IMR-90 (cell line): ENCODE results near the gene NDUFB2. TPM values are rescaled to one million over a fixed set of nuclear protein-coding genes. Genes with fewer than 3 reads are reported as not detected.

Source experiments
- ATAC-seq: fragments of 200-7000 bp; cut with Tn5 transposase; 2 replicates; pipeline ENCODE4 v1.9.1; 2020; ENCODE audit warnings: low read depth, mild to moderate bottlenecking, moderate library complexity
- BruUV-seq: library from RNA; stranded (reverse); fragments of 400-500 nt; replicated peaks from 2 replicates; lab custom pipeline; 2021; lab: Mats Ljungman, UMichigan
- CTCF ChIA-PET: fragments of 300-600 bp; formaldehyde crosslinking; extraction: SDS; loops from one replicate; lab custom pipeline; 2021; ENCODE audit warnings: antibody characterized with exemption; lab: Yijun Ruan, JAX
- POLR2A ChIA-PET: fragments of 300-600 bp; sonication (Branson Sonifier 250); formaldehyde crosslinking; loops from one replicate; lab custom pipeline; 2022; ENCODE audit warnings: antibody characterized with exemption; ENCODE audit not compliant: unreplicated experiment; lab: Charles Lee
- DNase-seq: peaks from one replicate; pipeline ENCODE4 v3.0.0; 2013
- H2AFZ ChIP-seq: replicated peaks from 2 replicates; pipeline ENCODE3; 2013; ENCODE audit warnings: low read length, mild to moderate bottlenecking; ENCODE audit not compliant: poor library complexity
- H2AK5ac ChIP-seq: 2 replicates; pipeline ENCODE4 v1.6.1; 2013; ENCODE audit warnings: low read depth, low read length, inconsistent platforms
- H2AK9ac ChIP-seq: replicated peaks from 2 replicates; pipeline ENCODE3; 2013; ENCODE audit warnings: mild to moderate bottlenecking, low read depth, low read length, moderate library complexity; ENCODE audit not compliant: poor library complexity
- H2BK120ac ChIP-seq: 2 replicates; pipeline ENCODE4 v1.6.1; 2013; ENCODE audit warnings: low read depth, low read length, inconsistent platforms
- H2BK15ac ChIP-seq: 3 replicates; pipeline ENCODE4 v1.6.1; 2013; ENCODE audit warnings: low read depth, low read length, inconsistent platforms
- H2BK20ac ChIP-seq: 2 replicates; pipeline ENCODE4 v1.6.1; 2013; ENCODE audit warnings: low read depth, mild to moderate bottlenecking, inconsistent platforms, low read length, moderate library complexity
- H2BK5ac ChIP-seq: 2 replicates; pipeline ENCODE4 v1.6.1; 2013; ENCODE audit warnings: mild to moderate bottlenecking, low read depth, low read length, inconsistent platforms; ENCODE audit not compliant: poor library complexity, severe bottlenecking
- H3K14ac ChIP-seq: replicated peaks from 2 replicates; pipeline ENCODE4 v1.6.1; 2013; ENCODE audit warnings: low read depth, low read length, inconsistent platforms
- H3K18ac ChIP-seq: 2 replicates; pipeline ENCODE4 v1.6.1; 2013; ENCODE audit warnings: low read depth, low read length, control low read depth
- H3K23ac ChIP-seq: 2 replicates; pipeline ENCODE4 v1.6.1; 2013; ENCODE audit warnings: low read depth, low read length, inconsistent platforms
- H3K27ac ChIP-seq: 2 replicates; pipeline ENCODE4 v1.5.1; 2013; ENCODE audit warnings: mild to moderate bottlenecking, control low read depth, low read length; ENCODE audit not compliant: insufficient read depth
- H3K27me3 ChIP-seq: 2 replicates; pipeline ENCODE4 v1.6.1; 2013; ENCODE audit warnings: low read length; ENCODE audit not compliant: control insufficient read depth, insufficient read depth
- H3K36me3 ChIP-seq: 2 replicates; pipeline ENCODE4 v1.6.1; 2013; ENCODE audit warnings: low read length, mixed read lengths; ENCODE audit not compliant: control insufficient read depth, insufficient read depth
- H3K4ac ChIP-seq: 2 replicates; pipeline ENCODE4 v1.6.1; 2013; ENCODE audit warnings: low read depth, low read length, inconsistent platforms
- H3K4me1 ChIP-seq: 2 replicates; pipeline ENCODE4 v1.6.1; 2013; ENCODE audit warnings: low read length, mixed read lengths; ENCODE audit not compliant: control insufficient read depth, insufficient read depth
- H3K4me2 ChIP-seq: 2 replicates; pipeline ENCODE4 v1.6.1; 2013; ENCODE audit warnings: low read depth, mild to moderate bottlenecking, control low read depth, low read length, moderate library complexity
- H3K4me3 ChIP-seq: 2 replicates; pipeline ENCODE4 v1.5.1; 2013; ENCODE audit warnings: low read depth, mild to moderate bottlenecking, control low read depth, low read length, moderate library complexity; ENCODE audit not compliant: insufficient read depth
- H3K56ac ChIP-seq: 2 replicates; pipeline ENCODE4 v1.6.1; 2013; ENCODE audit warnings: low read length, inconsistent platforms; ENCODE audit not compliant: insufficient read depth; ENCODE audit errors: extremely low read depth
- H3K79me1 ChIP-seq, 2 experiments: 2 replicates each; pipeline ENCODE4 v1.6.1; 2013; ENCODE audit warnings: low read length in 2 of 2, inconsistent platforms in 1 of 2, low read depth in 1 of 2
- H3K9ac ChIP-seq: 2 replicates; pipeline ENCODE4 v1.6.1; 2013; ENCODE audit warnings: low read depth, low read length, control low read depth
- H3K9me1 ChIP-seq: 2 replicates; pipeline ENCODE4 v1.6.1; 2013; ENCODE audit warnings: low read length, inconsistent platforms; ENCODE audit not compliant: insufficient read depth
- H3K9me3 ChIP-seq: 2 replicates; pipeline ENCODE4 v1.6.1; 2013; ENCODE audit warnings: low read length; ENCODE audit not compliant: control insufficient read depth, insufficient read depth
- H4K20me1 ChIP-seq: 2 replicates; pipeline ENCODE4 v1.6.1; 2013; ENCODE audit warnings: low read length, inconsistent platforms; ENCODE audit not compliant: insufficient read depth
- H4K5ac ChIP-seq: 2 replicates; pipeline ENCODE4 v1.6.1; 2013; ENCODE audit warnings: mild to moderate bottlenecking, low read depth, low read length, control low read depth
- H4K8ac ChIP-seq, 2 experiments: 2 replicates each; pipeline ENCODE4 v1.6.1; 2013; ENCODE audit warnings: low read depth in 2 of 2, low read length in 2 of 2, control low read depth in 1 of 2, inconsistent platforms in 1 of 2
- H4K91ac ChIP-seq: 2 replicates; pipeline ENCODE4 v1.6.1; 2013; ENCODE audit warnings: low read depth, low read length, inconsistent platforms; ENCODE audit not compliant: insufficient read depth
- BHLHE40 ChIP-seq: fragments of 150-350 bp; IDR thresholded peaks from 2 replicates; pipeline ENCODE4 v1.6.1; 2016; ENCODE audit warnings: mild to moderate bottlenecking, low read depth, low read length
- CEBPB ChIP-seq: IDR thresholded peaks from 2 replicates; pipeline ENCODE4 v1.6.1; 2012; ENCODE audit warnings: low read depth, low read length, improper control_type of control experiment
- CHD1 ChIP-seq: IDR thresholded peaks from 2 replicates; pipeline ENCODE4 v1.6.1; 2012; ENCODE audit warnings: low read depth, low read length, improper control_type of control experiment
- CTCF ChIP-seq: conservative IDR thresholded peaks from 2 replicates; pipeline ENCODE4 v1.5.1; 2012; ENCODE audit warnings: mild to moderate bottlenecking, low read depth, low read length, improper control_type of control experiment
- FOS ChIP-seq: fragments of 150-350 bp; IDR thresholded peaks from 2 replicates; pipeline ENCODE4 v1.6.1; 2016; ENCODE audit warnings: low read depth, low read length
- MAFK ChIP-seq: IDR thresholded peaks from 2 replicates; pipeline ENCODE4 v1.6.1; 2012; ENCODE audit warnings: low read depth, low read length, improper control_type of control experiment
- MAZ ChIP-seq: IDR thresholded peaks from 2 replicates; pipeline ENCODE4 v1.6.1; 2012; ENCODE audit warnings: low read depth, mild to moderate bottlenecking, low read length, improper control_type of control experiment, moderate library complexity, borderline replicate concordance
- MXI1 ChIP-seq: IDR thresholded peaks from 2 replicates; pipeline ENCODE4 v1.6.1; 2012; ENCODE audit warnings: low read depth, mild to moderate bottlenecking, low read length, moderate library complexity, borderline replicate concordance
- NFE2L2 ChIP-seq: fragments of 150-350 bp; IDR thresholded peaks from 2 replicates; pipeline ENCODE4 v1.6.1; 2016; ENCODE audit warnings: low read depth, mild to moderate bottlenecking, low read length
- POLR2A ChIP-seq: IDR thresholded peaks from 2 replicates; pipeline ENCODE4 v1.6.1; 2012; ENCODE audit warnings: mild to moderate bottlenecking, low read depth, low read length
- RAD21 ChIP-seq: IDR thresholded peaks from 2 replicates; pipeline ENCODE4 v1.6.1; 2012; ENCODE audit warnings: low read length, improper control_type of control experiment
- RCOR1 ChIP-seq: IDR thresholded peaks from 2 replicates; pipeline ENCODE4 v1.6.1; 2012; ENCODE audit warnings: mild to moderate bottlenecking, low read length, improper control_type of control experiment; ENCODE audit not compliant: insufficient replicate concordance
- RFX5 ChIP-seq: IDR thresholded peaks from 2 replicates; pipeline ENCODE4 v1.8.0; 2012; ENCODE audit warnings: low read depth, mild to moderate bottlenecking, low read length, moderate library complexity
- SMC3 ChIP-seq: fragments of 150-350 bp; IDR thresholded peaks from 2 replicates; pipeline ENCODE4 v1.6.1; 2016; ENCODE audit warnings: low read depth, mild to moderate bottlenecking, antibody characterized with exemption, low read length, moderate library complexity
- WGBS, 2 experiments: methylation state at CpG; one replicate each; pipeline versions ENCODE4 v1.1.5 to v1.1.7; 2013; ENCODE audit warnings: missing lambda C conversion rate in 2 of 2; ENCODE audit not compliant: insufficient read length in 1 of 2; ENCODE audit errors: extremely low coverage in 2 of 2; 5-methylcytosine and 5-hydroxymethylcytosine counted together
- dilution Hi-C: fragments of 300-500 bp; cut with HindIII; formaldehyde crosslinking; loops from one replicate; pipeline ENCODE4 v1.14.3; 2018; ENCODE audit warnings: low sequenced_read_pairs; ENCODE audit not compliant: unreplicated experiment
- in situ Hi-C: fragments of 300-500 bp; cut with MboI; formaldehyde crosslinking; loops from 3 replicates; pipeline ENCODE4 v1.14.3; 2019; ENCODE audit warnings: low sequenced_read_pairs, inconsistent platforms, mixed read lengths
- intact Hi-C: fragments of 100-400 bp; cut with micrococcal nuclease; formaldehyde crosslinking; loops from 2 replicates; pipeline ENCODE4 v1.10.0; 2022
- polyA plus RNA-seq, 3 experiments: library from polyadenylated mRNA; depleted of rRNA; stranded (reverse); fragments of >200 nt; gene quantifications; 2 replicates each; pipeline ENCODE4 v1.2.3, GENCODE V29; 2012; ENCODE audit warnings: low replicate concordance in 1 of 3
- total RNA-seq: library from RNA; depleted of rRNA; stranded (reverse); fragments of >200 nt; gene quantifications from 2 replicates; pipeline ENCODE4 v1.2.3, GENCODE V29; 2012
- TF ChIP-seq, protein P1 (sequence below): fragments of 150-350 bp; IDR thresholded peaks from 2 replicates; pipeline ENCODE4 v1.6.1; 2016; ENCODE audit warnings: low read depth, mild to moderate bottlenecking, low read length, moderate library complexity, borderline replicate concordance
- TF ChIP-seq, protein P2 (sequence below): fragments of 150-350 bp; IDR thresholded peaks from 2 replicates; pipeline ENCODE4 v1.6.1; 2017; ENCODE audit warnings: mild to moderate bottlenecking, antibody characterized with exemption, low read length, low read depth

Gene NDUFB2
- total and polyA plus RNA-seq, 2 of the 4 experiments (the other 2 are of a cell fraction) = 81.7 to 143 TPM

DNA sequence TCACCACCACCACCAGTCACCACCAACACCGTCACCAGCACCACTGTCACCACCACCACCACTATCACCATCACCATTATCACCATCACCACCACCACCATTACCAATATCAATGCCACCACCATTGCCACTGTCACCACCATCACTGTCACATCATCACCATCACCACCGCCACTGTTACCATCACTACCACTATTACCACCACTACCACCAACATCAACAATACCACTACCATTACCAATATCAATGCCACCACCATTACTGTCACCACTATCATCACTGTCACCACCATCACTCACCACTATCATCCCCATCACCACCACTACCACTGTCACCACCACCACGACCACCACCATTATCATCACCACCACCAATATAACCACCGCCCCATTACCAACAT lies 41.8 kb upstream of the NDUFB2 start:
- Histone ChIP-seq H3K4me3 (no peak overlapping the region), H4K91ac (no peak overlapping the region), H3K27me3 (no peaks in the 10 kb centered on the region), H2BK15ac (no peak overlapping the region), H2AK9ac (peak overlapping the region; percentile 53), H3K36me3 (no peaks in the 10 kb centered on the region), H3K9me3 (no peaks in the 10 kb centered on the region), H4K8ac (no peak overlapping the region), H3K4me2 (no peak overlapping the region), H3K14ac (no peak overlapping the region), H2BK5ac (no peak overlapping the region), H3K9me1 (0 out of 2 replicates have a peak, but pooled peaks cover 3% of the 10 kb centered on the region), H3K4me1 (peaks cover 7% of the 10 kb centered on the region), H3K79me1 (no peaks in the 10 kb centered on the region), H2BK120ac (no peak overlapping the region), H4K20me1 (no peaks in the 10 kb centered on the region), H3K56ac (no peak overlapping the region), H3K27ac (no peak overlapping the region), H2BK20ac (no peak overlapping the region), H3K23ac (no peak overlapping the region), H2AK5ac (peak overlapping the region; percentile 46; the same call in 1 of the 2 replicates), H2AFZ (no peak overlapping the region), H3K4ac (no peak overlapping the region), H3K18ac (no peak overlapping the region), H3K9ac (no peak overlapping the region), H4K5ac (no peak overlapping the region)
- ATAC-seq (no peak), DNase-seq (no peak)
- ChIA-PET POLR2A (no interaction called here), CTCF (no interaction called here)
- in situ Hi-C loops = loop anchor here (5.0 kb wide), 2 partner anchors 132 to 177 kb away; partner anchors contain the start of gene MKRN1
- BruUV-seq = no TSS peak
- WGBS, 2 experiments = 88% methylated on average over 3 of the region's 4 CpGs; no CpG with 5 or more reads in 1 of the 2 experiments
- dilution Hi-C loops = no loop called here
- intact Hi-C loops = no loop called here
- TF ChIP-seq, protein P1, sequence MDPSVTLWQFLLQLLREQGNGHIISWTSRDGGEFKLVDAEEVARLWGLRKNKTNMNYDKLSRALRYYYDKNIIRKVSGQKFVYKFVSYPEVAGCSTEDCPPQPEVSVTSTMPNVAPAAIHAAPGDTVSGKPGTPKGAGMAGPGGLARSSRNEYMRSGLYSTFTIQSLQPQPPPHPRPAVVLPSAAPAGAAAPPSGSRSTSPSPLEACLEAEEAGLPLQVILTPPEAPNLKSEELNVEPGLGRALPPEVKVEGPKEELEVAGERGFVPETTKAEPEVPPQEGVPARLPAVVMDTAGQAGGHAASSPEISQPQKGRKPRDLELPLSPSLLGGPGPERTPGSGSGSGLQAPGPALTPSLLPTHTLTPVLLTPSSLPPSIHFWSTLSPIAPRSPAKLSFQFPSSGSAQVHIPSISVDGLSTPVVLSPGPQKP = no peak
- TF ChIP-seq RFX5 (no peak), POLR2A (no peak), RCOR1 (no peak), CEBPB (no peak), CHD1 (no peak), BHLHE40 (no peak), RAD21 (no peak), MXI1 (no peak), SMC3 (no peak), MAFK (no peak), MAZ (no peak), FOS (no peak), CTCF (no peak), NFE2L2 (no peak)
- TF ChIP-seq, protein P2, sequence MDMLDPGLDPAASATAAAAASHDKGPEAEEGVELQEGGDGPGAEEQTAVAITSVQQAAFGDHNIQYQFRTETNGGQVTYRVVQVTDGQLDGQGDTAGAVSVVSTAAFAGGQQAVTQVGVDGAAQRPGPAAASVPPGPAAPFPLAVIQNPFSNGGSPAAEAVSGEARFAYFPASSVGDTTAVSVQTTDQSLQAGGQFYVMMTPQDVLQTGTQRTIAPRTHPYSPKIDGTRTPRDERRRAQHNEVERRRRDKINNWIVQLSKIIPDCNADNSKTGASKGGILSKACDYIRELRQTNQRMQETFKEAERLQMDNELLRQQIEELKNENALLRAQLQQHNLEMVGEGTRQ = no peak
